ENCODE results near the gene ARID5A. TPM values are rescaled to one million over a fixed set of nuclear protein-coding genes. Genes with fewer than 3 reads are reported as not detected.
A peak's percentile ranks its signal among the peaks of the same experiment; 100 is the strongest.

ARID5A gene
- total and polyA plus RNA-seq, 2 experiments from 2014 or later = 15.2 to 19.5 TPM

DNA sequence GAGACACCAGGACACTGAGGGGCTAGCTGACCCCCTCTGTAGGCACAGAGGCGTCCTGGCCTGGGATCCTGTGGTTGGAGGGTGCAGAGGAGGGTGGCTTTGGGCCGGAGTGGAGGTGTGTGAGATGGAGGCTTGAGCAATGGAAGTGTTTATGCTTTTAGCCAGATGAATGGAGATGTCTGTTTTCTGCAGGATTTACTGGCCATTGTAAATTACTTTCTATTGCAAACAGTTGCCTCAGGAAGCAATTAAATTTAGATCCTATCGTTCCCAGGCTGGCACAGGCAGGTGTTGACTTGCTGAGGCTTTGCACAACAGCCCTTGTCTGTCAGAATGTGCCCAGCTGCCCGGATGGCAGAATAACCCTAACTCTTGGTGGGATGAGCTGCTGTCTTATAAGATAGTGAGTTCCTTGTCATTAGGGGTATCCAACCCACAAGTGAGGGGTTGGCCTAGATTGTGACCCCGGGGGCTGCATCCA lies 1.8 kb upstream of the ARID5A start:
- Histone ChIP-seq H3K36me3 (ENCODE audit: low read depth) (no peaks in the 10 kb centered on the region), H3K9me2 (ENCODE audit: insufficient read depth) (no peaks in the 10 kb centered on the region), H3K27ac (no peak overlapping the region), H3F3A (ENCODE audit: insufficient read depth) (peaks cover 31% of the 10 kb centered on the region), H3K4me1 (ENCODE audit: insufficient read depth) (peaks cover 48% of the 10 kb centered on the region), H3K4me2 (ENCODE audit: unreplicated experiment) (no peak overlapping the region), H2AFZ (no peak overlapping the region), H3K9me3 (ENCODE audit: low read depth) (no peaks in the 10 kb centered on the region), H3K4me3 (no peak overlapping the region), H3K9ac (no peak overlapping the region), H3K27me3 (replicated peaks; ENCODE audit: insufficient read depth) (no peaks in the 10 kb centered on the region), H4K20me1 (ENCODE audit: insufficient read depth) (0 out of 2 replicates have a peak, but pooled peaks cover 2% of the 10 kb centered on the region), H3K79me2 (ENCODE audit: insufficient read depth) (peaks cover 22% of the 10 kb centered on the region)
- TF ChIP-seq EZH2 (IDR thresholded peaks at IDR 0.05; ENCODE audit: insufficient read depth, poor library complexity, severe bottlenecking) = no peak
- 63 to 66% methylated on average over 5 of the region's 5 CpGs for WGBS, 2 experiments (ENCODE audit: low coverage in 1 of 2, low lambda C conversion rate in 2 of 2, missing lambda C conversion rate in 2 of 2)
- no peak for DNase-seq
- in situ Hi-C loops (cut with MboI) = no loop called here

DNA sequence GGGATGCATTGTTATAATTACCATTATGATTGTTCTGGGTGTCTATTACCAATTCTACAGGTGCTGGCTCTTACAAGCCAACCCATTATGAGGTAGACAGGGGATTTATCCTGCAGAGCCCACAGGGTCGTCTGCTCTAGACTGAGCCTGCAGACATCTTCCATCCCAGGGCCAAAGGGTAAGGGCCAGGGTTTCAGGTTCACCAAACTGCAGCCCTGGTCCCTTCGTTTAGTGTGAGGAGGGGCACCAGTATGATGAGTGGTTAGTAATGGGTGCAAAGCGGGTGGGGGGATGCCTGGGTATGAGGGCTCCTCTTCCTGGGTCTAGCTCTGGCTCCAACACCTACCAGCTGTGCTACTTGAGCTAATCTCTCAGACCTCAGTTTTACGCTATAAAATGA lies 1.2 kb upstream of the ARID5A start:
- TF ChIP-seq EZH2 (IDR thresholded peaks at IDR 0.05; ENCODE audit: insufficient read depth, poor library complexity, severe bottlenecking) (no peak), EZH2phosphoT487 (IDR thresholded peaks at IDR 0.05; ENCODE audit: insufficient read depth, low read depth) (no peak)
- no peaks in the 10 kb centered on the region for H3K9me2 ChIP-seq (ENCODE audit: insufficient read depth)
- no peak overlapping the region for H2AFZ ChIP-seq
- 85 to 86% methylated on average over 4 of the region's 4 CpGs for WGBS, 2 experiments (ENCODE audit: low coverage in 1 of 2, low lambda C conversion rate in 2 of 2, missing lambda C conversion rate in 2 of 2)
- no peaks in the 10 kb centered on the region for H3K36me3 ChIP-seq (ENCODE audit: low read depth)
- no peak for DNase-seq
- no peak overlapping the region for H3K4me3 ChIP-seq
- H3K4me2 ChIP-seq (ENCODE audit: unreplicated experiment) = no peak overlapping the region
- no peak overlapping the region for H3K27ac ChIP-seq
- H3K79me2 ChIP-seq (ENCODE audit: insufficient read depth) = peaks cover 22% of the 10 kb centered on the region
- H3F3A ChIP-seq (ENCODE audit: insufficient read depth) = peaks cover 37% of the 10 kb centered on the region
- no peaks in the 10 kb centered on the region for H3K9me3 ChIP-seq (ENCODE audit: low read depth)
- H3K9ac ChIP-seq = no peak overlapping the region
- 0 out of 2 replicates have a peak, but pooled peaks cover 5% of the 10 kb centered on the region for H4K20me1 ChIP-seq (ENCODE audit: insufficient read depth)
- H3K27me3 ChIP-seq (replicated peaks; ENCODE audit: insufficient read depth) = no peaks in the 10 kb centered on the region
- H3K4me1 ChIP-seq (ENCODE audit: insufficient read depth) = peaks cover 54% of the 10 kb centered on the region
- in situ Hi-C loops (cut with MboI) = no loop called here

DNA sequence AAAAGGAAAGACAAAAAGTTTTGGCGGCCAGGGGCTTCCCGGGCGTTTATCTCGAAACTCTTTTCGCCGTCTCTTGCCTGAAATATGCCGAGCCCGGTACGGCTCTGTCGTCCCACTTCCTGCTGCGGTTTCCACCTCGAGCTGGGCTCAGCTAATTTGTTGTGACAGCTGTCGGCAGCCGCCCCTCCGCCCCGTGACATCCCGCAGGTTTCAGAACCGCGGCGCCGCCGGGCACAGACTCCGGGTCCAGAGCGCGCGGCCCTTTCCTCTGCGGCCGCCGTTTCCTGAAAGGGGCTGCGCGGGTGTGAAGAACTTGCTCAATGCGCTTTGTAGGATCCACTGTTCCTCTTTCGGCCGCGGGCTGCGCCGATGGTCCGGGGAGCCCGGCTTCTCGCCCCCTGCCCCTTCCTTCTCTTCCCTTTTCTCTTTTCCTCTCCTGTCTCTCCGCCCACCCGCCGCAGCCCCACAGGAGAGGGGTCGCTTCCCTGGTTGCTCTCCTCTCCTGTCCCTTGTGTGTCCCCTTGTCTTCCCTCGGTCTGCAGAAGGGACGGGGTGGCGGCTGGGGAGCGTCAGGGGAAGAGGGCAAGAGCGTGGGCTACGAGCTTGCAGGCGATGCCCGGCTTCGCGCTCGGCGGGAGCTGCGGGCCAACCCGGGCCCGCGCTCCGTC lies 648 bp downstream of the ARID5A start:
- H3K4me3 ChIP-seq = peak overlapping the region; percentile 74

DNA sequence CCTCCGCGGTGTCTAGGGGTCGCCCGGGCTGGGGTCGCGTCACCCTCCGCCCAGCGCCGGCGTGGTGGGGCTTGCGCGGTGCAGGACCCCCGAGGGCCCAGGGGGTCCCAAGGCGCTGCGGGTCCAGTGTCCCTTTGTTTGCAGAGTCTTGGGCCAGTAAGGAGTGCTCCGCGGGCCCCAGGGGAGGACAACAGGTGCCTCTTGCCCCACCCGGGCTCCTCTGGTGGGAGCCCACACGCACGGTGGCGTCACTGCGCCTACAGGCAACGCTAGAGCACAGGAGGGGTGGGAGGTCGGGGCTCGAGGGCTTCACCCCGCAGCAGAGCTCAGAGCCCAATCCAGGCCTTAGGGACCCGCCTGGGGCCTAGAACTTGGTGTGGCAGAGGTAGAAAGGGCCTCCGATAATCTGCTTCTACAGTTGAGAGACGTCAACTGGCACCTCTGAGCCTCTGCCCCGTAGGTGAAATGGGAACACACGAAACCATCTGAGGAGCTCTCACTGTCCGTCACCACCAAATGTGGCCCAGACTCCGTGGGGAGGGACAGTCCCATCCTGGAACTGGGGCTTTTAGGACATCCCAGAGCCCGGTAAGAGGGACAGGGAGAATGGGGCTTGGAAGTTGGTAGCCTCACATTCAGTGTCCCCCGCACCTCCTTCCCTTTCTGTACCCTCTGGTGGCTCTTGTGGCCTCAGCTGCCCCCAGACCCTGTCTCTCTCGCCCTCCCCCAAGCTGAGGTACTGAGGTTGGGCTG lies 1.4 kb downstream of the ARID5A start:
- Histone ChIP-seq H3K4me2 (ENCODE audit: unreplicated experiment) (peak overlapping the region; percentile 71), H3K27me3 (replicated peaks; ENCODE audit: insufficient read depth) (no peaks in the 10 kb centered on the region), H3K9me3 (ENCODE audit: low read depth) (no peaks in the 10 kb centered on the region), H3K4me3 (peak overlapping the region; percentile 74), H3F3A (ENCODE audit: insufficient read depth) (peaks cover 46% of the 10 kb centered on the region), H3K36me3 (ENCODE audit: low read depth) (no peaks in the 10 kb centered on the region), H3K27ac (no peak overlapping the region), H4K20me1 (ENCODE audit: insufficient read depth) (0 out of 2 replicates have a peak, but pooled peaks cover 5% of the 10 kb centered on the region), H3K79me2 (ENCODE audit: insufficient read depth) (peaks cover 28% of the 10 kb centered on the region), H3K4me1 (ENCODE audit: insufficient read depth) (peaks cover 55% of the 10 kb centered on the region), H3K9ac (peak overlapping the region; percentile 83), H3K9me2 (ENCODE audit: insufficient read depth) (no peaks in the 10 kb centered on the region), H2AFZ (no peak overlapping the region)
- TF ChIP-seq EZH2phosphoT487 (IDR thresholded peaks at IDR 0.05; ENCODE audit: insufficient read depth, low read depth) = no peak
- TF ChIP-seq EZH2 (IDR thresholded peaks at IDR 0.05; ENCODE audit: insufficient read depth, poor library complexity, severe bottlenecking) = no peak
- DNase-seq = peak; percentile 39
- in situ Hi-C loops (cut with MboI) = no loop called here
- 5 to 9% methylated on average over 32 to 36 of the region's 36 CpGs for WGBS, 2 experiments (ENCODE audit: low coverage in 1 of 2, low lambda C conversion rate in 2 of 2, missing lambda C conversion rate in 2 of 2)

More for the DNA sequence above, 648 bp downstream of the ARID5A start:
- peaks cover 26% of the 10 kb centered on the region for H3K79me2 ChIP-seq (ENCODE audit: insufficient read depth)
- H3K4me1 ChIP-seq (ENCODE audit: insufficient read depth) = peaks cover 62% of the 10 kb centered on the region
- no peaks in the 10 kb centered on the region for H3K9me2 ChIP-seq (ENCODE audit: insufficient read depth)
- 1 to 2% methylated on average over 48 to 56 of the region's 61 CpGs for WGBS, 2 experiments (ENCODE audit: low coverage in 1 of 2, low lambda C conversion rate in 2 of 2, missing lambda C conversion rate in 2 of 2)
- in situ Hi-C loops (cut with MboI) = no loop called here
- H2AFZ ChIP-seq = peak overlapping the region; percentile 47
- peak overlapping the region; percentile 83 for H3K9ac ChIP-seq
- H3K27ac ChIP-seq = peak overlapping the region; percentile 34
- no peaks in the 10 kb centered on the region for H3K9me3 ChIP-seq (ENCODE audit: low read depth)
- H3K36me3 ChIP-seq (ENCODE audit: low read depth) = no peaks in the 10 kb centered on the region
- 0 out of 2 replicates have a peak, but pooled peaks cover 5% of the 10 kb centered on the region for H4K20me1 ChIP-seq (ENCODE audit: insufficient read depth)
- DNase-seq = peak; percentile 80
- no peaks in the 10 kb centered on the region for H3K27me3 ChIP-seq (replicated peaks; ENCODE audit: insufficient read depth)
- peak overlapping the region; percentile 71 for H3K4me2 ChIP-seq (ENCODE audit: unreplicated experiment)
- H3F3A ChIP-seq (ENCODE audit: insufficient read depth) = peaks cover 52% of the 10 kb centered on the region
- TF ChIP-seq EZH2phosphoT487 (IDR thresholded peaks at IDR 0.05; ENCODE audit: insufficient read depth, low read depth) (no peak), EZH2 (IDR thresholded peaks at IDR 0.05; ENCODE audit: insufficient read depth, poor library complexity, severe bottlenecking) (no peak)

All from GM23248 (cell line).